Neutrophil (primary cell): ENCODE data around the gene ASXL1.
"Not testable (repeated sequence)": the region's sequence is repeated elsewhere in the genome, so short reads cannot be mapped to it uniquely, and the experiment has no call there.

Experiments used
- H3K27ac ChIP-seq: fragments of 200-600 bp; sonication (generic); 2 replicates; pipeline ENCODE4 v1.5.1; 2016; ENCODE audit warnings: mild to moderate bottlenecking, moderate library complexity
- H3K27me3 ChIP-seq: fragments of 200-600 bp; sonication (generic); 2 replicates; pipeline ENCODE4 v1.6.0; 2016; ENCODE audit warnings: mild to moderate bottlenecking
- H3K36me3 ChIP-seq: fragments of 200-600 bp; sonication (generic); 2 replicates; pipeline ENCODE4 v1.5.1; 2017
- H3K4me1 ChIP-seq, 2 experiments: fragments of 200-600 bp in 1 of 2; sonication (generic) in 1 of 2; 1 replicate in 1 of 2; 2 replicates in 1 of 2; pipeline versions ENCODE4 v1.5.1 to v1.6.1; 2013 to 2016; ENCODE audit warnings: low read depth in 1 of 2, low read length in 1 of 2, mild to moderate bottlenecking in 1 of 2, moderate library complexity in 1 of 2; ENCODE audit not compliant: control insufficient read depth in 1 of 2, insufficient read depth in 1 of 2
- H3K4me3 ChIP-seq, 2 experiments: fragments of 200-600 bp in 1 of 2; sonication (generic) in 1 of 2; 1 replicate in 1 of 2; 2 replicates in 1 of 2; pipeline ENCODE4 v1.5.1; 2013 to 2016; ENCODE audit warnings: low read depth in 1 of 2, low read length in 1 of 2, mild to moderate bottlenecking in 1 of 2, moderate library complexity in 1 of 2
- H3K9me3 ChIP-seq: fragments of 200-600 bp; sonication (generic); 2 replicates; pipeline ENCODE4 v1.5.1; 2016
- CTCF ChIP-seq: fragments of 200-600 bp; sonication (generic); IDR thresholded peaks from 2 replicates; pipeline ENCODE4 v1.5.1; 2016; ENCODE audit warnings: antibody characterized with exemption

ASXL1 gene

DNA sequence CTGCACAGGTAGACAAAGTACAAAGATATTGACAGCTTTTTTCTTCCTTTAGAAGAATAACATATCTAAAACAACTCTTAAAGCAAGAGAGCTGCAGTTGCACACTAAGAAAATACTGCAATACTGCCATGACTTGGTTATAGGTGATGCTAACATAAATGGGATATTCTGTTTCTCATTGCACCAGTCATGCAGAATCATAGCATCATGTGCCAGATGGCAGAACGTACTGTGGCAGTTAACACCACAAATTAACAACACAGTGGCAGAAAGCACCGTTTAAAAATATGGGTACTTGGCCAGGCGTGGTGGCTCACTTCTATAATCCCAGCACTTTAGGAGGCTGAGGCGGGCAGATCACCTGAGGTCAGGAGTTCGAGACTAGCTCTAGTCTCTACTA, 7.4 kb downstream of the ASXL1 start:
- Histone ChIP-seq H3K27ac (no peak overlapping the region), H3K9me3 (no peaks in the 10 kb centered on the region), H3K4me3 (no peak overlapping the region), H3K36me3 (peaks cover 12% of the 10 kb centered on the region), H3K27me3 (no peaks in the 10 kb centered on the region), H3K4me1 (no peaks in the 10 kb centered on the region)
- no peak for TF ChIP-seq CTCF

GRCh38 chr20:32366380-32366779, 8.2 kb downstream of the ASXL1 start:
- Histone ChIP-seq H3K4me3 (no peak overlapping the region), H3K9me3 (no peaks in the 10 kb centered on the region), H3K27me3 (no peaks in the 10 kb centered on the region), H3K27ac (no peak overlapping the region), H3K4me1 (no peaks in the 10 kb centered on the region), H3K36me3 (peaks cover 12% of the 10 kb centered on the region)
- no peak for TF ChIP-seq CTCF

GRCh38 chr20:32368323-32368722, 10.2 kb downstream of the ASXL1 start:
- no peaks in the 10 kb centered on the region for H3K9me3 ChIP-seq
- no peak overlapping the region for H3K4me3 ChIP-seq
- no peak overlapping the region for H3K27ac ChIP-seq
- TF ChIP-seq CTCF: no peak
- H3K27me3 ChIP-seq: no peaks in the 10 kb centered on the region
- no peaks in the 10 kb centered on the region for H3K4me1 ChIP-seq
- H3K36me3 ChIP-seq: peaks cover 23% of the 10 kb centered on the region

DNA sequence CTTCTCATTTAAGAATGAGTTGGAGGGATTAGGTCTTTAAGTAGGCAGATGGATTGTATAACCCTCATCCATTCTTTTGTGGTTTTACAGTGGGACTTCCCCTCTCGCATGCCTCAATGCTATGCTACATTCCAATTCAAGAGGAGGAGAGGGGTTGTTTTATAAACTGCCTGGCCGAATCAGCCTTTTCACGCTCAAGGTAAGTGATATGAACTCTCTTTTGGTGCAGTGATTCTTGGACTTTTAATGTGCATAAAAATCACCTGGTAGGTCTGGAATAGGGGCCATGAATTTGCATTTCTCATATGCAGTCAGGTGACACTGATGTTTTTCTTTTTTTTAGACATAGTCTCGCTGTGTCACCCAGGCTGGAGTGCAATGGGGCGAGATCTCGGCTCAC, 10.8 kb downstream of the ASXL1 start:
- no peak for TF ChIP-seq CTCF
- no peak overlapping the region for H3K4me3 ChIP-seq
- no peak overlapping the region for H3K27ac ChIP-seq
- H3K4me1 ChIP-seq: no peaks in the 10 kb centered on the region
- no peaks in the 10 kb centered on the region for H3K27me3 ChIP-seq
- H3K36me3 ChIP-seq: peaks cover 27% of the 10 kb centered on the region
- H3K9me3 ChIP-seq: no peaks in the 10 kb centered on the region

DNA sequence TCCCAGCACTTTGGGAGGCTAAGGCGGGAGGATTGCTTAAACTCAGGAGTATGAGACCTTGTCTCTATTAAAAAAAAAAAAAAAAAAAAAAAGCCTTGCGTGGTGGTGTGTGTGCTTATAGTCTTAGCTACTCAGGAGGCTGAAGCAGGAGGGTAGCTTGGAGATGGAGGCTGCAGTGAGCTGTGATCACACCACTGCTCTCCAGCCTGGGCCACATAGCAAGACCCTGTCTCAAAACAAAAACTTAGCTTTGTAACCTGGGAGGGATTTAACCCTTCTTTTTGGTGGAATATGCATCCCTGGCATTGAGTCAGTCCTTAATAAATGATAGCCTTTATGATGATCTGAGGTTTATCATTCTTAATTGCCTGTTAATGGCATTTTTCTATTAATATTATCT, 12.8 kb downstream of the ASXL1 start:
- no peaks in the 10 kb centered on the region for H3K4me1 ChIP-seq
- peaks cover 37% of the 10 kb centered on the region for H3K36me3 ChIP-seq
- H3K27me3 ChIP-seq: no peaks in the 10 kb centered on the region
- no peak overlapping the region for H3K4me3 ChIP-seq
- no peak overlapping the region for H3K27ac ChIP-seq
- no peaks in the 10 kb centered on the region for H3K9me3 ChIP-seq
- TF ChIP-seq CTCF: no peak

GRCh38 chr20:32378461-32378860, 20.3 kb downstream of the ASXL1 start:
- Histone ChIP-seq H3K4me3 (no peak overlapping the region), H3K4me1 (no peaks in the 10 kb centered on the region), H3K27me3 (no peaks in the 10 kb centered on the region), H3K9me3 (no peaks in the 10 kb centered on the region), H3K27ac (no peak overlapping the region), H3K36me3 (peaks cover 15% of the 10 kb centered on the region)
- TF ChIP-seq CTCF: no peak

DNA sequence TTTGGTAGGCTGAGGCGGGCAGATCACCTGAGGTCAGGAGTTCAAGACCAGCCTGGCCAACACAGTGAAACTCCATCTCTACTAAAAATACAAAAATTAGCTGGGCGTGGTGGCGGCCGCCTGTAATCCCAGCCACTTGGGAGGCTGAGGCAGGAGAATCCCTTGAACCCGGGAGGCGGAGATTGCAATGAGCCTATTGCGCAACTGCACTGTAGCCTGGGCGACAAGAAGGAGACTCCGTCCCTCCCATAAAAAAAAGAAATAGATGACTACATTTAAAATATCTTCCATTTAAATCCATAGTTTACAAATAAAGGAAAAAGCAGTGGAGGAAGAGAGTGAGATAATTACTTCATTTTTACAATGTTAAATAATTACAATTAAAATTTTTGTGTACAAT, 21.9 kb downstream of the ASXL1 start:
- H3K4me1 ChIP-seq, H3K9me3 ChIP-seq, H3K27me3 ChIP-seq, H3K4me3 ChIP-seq, H3K27ac ChIP-seq, H3K36me3 ChIP-seq: not testable (repeated sequence)
